Fibroblast of villous mesenchyme (primary cell): ENCODE data around the gene DSTYK. TPM values are rescaled to one million over a fixed set of nuclear protein-coding genes. Genes with fewer than 3 reads are reported as not detected.

Experiments
- DNase-seq: peaks from one replicate; pipeline ENCODE4 v3.0.0-alpha.2; 2010; ENCODE audit warnings: low read depth
- H3K4me3 ChIP-seq: 2 replicates; pipeline ENCODE4 v1.5.1; 2011; ENCODE audit warnings: low read depth, mild to moderate bottlenecking, low read length
- total RNA-seq: library from RNA; depleted of rRNA; stranded (reverse); fragments of >200 nt; gene quantifications from 2 replicates; pipeline ENCODE4 v1.2.3, GENCODE V29; 2012
- TF ChIP-seq, protein P1 (sequence below): IDR thresholded peaks from 2 replicates; pipeline ENCODE4 v1.5.1; 2012; ENCODE audit warnings: low read depth, mild to moderate bottlenecking, low read length; ENCODE audit not compliant: insufficient read depth

Gene DSTYK
- total RNA-seq, 1 donor: 22.0 TPM

DNA sequence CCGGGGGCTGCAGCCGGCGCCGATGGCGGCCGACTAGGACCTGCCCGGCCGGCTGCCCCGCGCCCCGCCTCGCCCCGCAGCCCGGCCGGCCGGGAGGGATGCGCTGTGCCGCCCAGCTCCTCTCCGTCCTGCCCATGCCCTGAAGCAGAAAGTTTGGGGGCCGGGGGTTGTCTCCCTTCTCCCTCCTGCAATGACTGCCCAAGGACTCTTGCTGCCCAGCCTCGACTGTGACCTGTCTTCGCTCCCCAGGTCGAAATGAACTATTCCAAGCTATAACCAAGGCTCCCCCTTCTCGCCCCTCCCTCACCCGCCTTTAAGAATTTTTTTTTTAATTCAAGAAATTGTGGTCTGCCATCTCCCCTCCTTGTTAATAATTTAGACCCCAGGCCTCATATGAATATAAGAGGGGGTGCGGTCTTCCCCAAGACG is 16.6 kb upstream of the DSTYK start:
- peak overlapping the region; percentile 72 for H3K4me3 ChIP-seq
- DNase-seq: no peak
- TF ChIP-seq, protein P1, sequence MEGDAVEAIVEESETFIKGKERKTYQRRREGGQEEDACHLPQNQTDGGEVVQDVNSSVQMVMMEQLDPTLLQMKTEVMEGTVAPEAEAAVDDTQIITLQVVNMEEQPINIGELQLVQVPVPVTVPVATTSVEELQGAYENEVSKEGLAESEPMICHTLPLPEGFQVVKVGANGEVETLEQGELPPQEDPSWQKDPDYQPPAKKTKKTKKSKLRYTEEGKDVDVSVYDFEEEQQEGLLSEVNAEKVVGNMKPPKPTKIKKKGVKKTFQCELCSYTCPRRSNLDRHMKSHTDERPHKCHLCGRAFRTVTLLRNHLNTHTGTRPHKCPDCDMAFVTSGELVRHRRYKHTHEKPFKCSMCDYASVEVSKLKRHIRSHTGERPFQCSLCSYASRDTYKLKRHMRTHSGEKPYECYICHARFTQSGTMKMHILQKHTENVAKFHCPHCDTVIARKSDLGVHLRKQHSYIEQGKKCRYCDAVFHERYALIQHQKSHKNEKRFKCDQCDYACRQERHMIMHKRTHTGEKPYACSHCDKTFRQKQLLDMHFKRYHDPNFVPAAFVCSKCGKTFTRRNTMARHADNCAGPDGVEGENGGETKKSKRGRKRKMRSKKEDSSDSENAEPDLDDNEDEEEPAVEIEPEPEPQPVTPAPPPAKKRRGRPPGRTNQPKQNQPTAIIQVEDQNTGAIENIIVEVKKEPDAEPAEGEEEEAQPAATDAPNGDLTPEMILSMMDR: no peak

DNA sequence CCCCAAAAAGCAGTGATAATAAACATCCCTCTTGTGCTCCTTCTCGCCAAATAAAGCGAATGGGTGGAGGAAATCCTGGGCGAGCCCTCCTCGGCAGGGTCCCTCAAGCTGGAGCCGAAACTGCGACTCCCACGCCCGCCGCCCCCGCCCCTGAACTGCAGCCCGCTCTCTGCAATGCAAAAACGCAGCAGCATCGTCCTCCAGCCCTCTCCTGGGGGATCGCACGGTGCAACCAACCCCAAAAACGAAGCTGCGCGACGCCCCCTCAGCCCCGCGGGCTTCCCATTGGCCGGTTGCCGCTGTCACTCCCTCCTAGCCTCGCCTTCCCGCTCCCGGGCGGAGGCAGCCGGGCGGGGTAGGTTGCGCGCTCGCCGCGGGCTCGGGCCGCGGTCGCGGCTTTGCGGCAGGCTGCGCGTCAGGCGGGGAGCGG is 16.1 kb upstream of the DSTYK start, which contains the start of gene TMCC2:
TMCC2 (plus strand) TSS at position 363 of the 430 bp plus-strand sequence. CDS start 619 bp downstream, outside the sequence.
- TF ChIP-seq, protein P1: no peak
- DNase-seq: peak; percentile 84
- peak within 1 kb of the TSS; percentile 72 for H3K4me3 ChIP-seq

DNA sequence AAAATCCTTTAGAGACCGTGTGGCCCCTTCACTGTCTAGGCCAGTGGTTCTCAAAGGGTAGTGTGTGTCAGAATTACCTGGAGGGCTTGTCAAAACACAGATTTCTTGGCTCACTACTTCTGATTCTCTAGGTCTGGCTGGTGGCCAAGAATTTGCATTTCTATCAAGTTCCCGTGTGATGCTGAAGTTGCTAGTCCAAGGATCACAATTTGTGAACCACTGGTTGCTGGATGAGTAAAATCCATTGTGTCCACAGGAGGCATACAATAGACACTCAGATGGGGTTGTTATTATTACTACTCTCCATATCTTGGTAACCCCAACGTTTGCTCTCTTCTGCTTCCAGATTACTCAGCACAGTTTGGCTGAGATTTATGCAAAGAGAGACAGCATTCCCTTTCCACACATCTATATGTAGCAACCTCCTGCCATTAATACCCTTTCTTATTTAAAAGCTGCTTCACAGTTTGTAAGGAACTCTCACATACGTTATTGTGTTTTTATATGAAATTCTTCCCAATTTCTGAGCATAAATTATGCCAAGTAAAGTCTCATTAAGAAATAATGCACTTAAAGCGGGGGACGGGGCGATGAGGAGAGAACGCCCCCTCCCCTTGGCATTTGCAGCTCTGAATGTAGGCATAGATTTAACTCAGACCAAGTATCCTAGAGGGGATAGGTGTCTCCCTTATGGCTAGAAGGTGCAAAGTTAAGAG is 15.5 kb upstream of the DSTYK start:
- H3K4me3 ChIP-seq: peak overlapping the region; percentile 63
- DNase-seq: peak; percentile 14
- TF ChIP-seq, protein P1: no peak

DNA sequence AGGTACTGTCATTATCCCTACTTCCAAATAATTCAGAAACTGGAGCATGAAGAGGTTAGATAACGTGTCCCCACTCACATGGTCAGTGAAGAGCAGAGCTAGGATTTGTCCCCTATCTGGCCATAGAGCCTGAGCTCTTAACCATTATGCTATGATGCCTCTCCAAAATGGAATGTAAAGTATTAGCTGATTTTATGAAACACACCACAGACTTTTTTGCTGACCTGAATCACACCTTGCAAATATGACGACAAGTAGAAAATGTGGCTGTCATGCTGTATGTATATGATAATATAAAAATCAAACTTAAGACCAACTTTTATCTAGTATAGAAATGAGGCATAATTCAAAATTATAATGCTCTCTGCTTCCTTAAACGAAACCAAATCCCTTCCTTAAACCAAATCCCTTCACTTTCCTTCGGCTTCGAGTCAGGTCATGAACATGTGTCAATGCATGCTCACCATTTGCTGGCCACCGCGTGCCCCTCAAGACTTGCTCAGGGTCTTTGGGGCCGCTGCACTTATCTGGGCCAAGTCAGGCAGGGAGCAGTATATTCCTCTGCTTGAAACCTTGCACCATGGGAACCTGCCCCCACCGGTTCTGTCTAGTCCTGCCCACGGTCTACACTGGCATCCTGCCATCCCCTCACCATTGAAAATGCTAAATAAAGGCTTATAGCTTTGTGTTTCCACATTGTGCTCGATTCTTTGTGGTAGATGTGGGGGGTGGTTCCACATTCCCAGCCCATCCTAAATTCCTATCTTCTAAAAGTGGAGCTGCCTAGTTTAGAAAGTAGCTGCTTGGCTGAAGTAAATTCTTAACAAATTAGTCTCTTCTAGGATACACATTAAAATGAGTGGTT is 14.6 kb upstream of the DSTYK start:
- H3K4me3 ChIP-seq: no peak overlapping the region
- no peak for DNase-seq
- TF ChIP-seq, protein P1: no peak

DNA sequence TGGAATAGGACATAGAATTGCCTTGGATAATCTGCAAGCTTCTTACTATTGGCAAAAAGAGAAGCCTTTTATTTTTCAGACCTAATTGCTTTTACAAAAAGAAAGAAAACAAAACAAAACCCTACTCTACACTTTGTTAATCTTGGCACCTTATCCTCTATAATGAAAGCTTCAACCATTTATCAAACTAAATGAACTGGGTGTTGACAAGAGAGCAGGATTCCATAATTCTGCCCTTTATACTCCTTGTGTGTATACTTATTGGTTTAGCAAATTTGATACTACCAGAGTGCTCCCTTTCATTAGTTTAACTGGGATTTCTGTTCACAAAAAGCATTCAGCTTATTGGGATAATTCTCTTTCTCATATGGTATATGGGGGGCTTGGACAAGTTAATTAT is 13.2 kb upstream of the DSTYK start:
- H3K4me3 ChIP-seq: no peak overlapping the region
- no peak for DNase-seq
- TF ChIP-seq, protein P1: no peak

DNA sequence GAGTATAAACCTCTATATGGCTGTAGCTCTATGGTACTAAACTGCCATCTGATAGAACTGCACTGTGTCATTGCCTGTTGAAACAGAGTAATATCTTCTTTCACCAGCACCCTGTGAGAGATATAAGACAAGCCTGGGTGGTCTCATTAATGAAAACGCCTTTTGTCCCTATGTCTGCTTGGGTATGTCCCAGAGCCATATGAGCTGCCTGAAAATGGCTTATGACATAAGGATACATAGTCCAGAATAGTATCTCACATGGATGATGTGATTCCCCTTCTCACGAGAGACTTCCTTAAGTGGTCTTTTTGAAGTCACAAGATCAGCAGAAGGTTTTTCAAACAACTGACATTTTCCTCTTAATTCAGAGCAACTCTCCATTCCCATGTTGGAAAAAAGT is 8.9 kb upstream of the DSTYK start:
- no peak for DNase-seq
- H3K4me3 ChIP-seq: no peak overlapping the region
- TF ChIP-seq, protein P1: no peak
